Suprapubic skin (tissue), 3 donors: ENCODE measurements around the gene CCDC126.

Experiments used
- POLR2AphosphoS5 ChIP-seq, 3 donors: sonication (generic); formaldehyde crosslinking; IDR thresholded peaks; one replicate each; pipeline ENCODE4 v1.6.1; 2017; ENCODE audit warnings: antibody characterized with exemption in 3 of 3
- TF ChIP-seq, protein P1 (sequence below), 2 donors: fragments of 200-600 bp in 1 of 2; fragments of 450-650 bp in 1 of 2; sonication (generic) in 1 of 2; IDR thresholded peaks; one replicate each; pipeline ENCODE4 v1.5.1; 2016 to 2019; ENCODE audit warnings: antibody characterized with exemption in 2 of 2, mild to moderate bottlenecking in 1 of 2, moderate library complexity in 1 of 2

DNA sequence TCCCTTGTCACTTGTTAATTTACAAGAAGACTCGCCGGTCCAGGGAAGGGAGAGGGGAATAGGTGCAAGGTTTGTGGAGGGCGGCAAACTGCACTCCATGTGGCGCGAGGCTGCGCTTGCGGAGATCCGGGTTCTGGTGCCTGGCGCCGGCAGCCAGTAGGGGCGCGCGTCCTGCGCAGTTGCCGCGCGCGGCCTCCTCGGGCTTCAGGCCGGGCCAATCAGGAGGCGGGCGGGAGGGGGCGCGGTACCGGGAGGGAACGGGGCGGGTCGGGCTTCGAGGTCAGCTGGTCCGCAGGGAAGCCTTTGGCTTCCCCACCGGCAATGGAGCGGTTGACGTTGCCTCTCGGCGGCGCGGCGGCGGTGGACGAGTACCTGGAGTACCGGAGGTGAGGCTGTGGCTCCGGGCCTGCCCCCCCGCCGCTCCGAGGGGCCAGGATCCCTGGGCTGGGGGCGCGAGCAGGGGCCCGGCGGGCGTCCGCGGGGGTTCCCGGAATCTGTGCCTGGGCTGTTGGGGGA is 82.8 kb downstream of the CCDC126 start, which contains the start of gene FAM221A:
- TF ChIP-seq, protein P1, sequence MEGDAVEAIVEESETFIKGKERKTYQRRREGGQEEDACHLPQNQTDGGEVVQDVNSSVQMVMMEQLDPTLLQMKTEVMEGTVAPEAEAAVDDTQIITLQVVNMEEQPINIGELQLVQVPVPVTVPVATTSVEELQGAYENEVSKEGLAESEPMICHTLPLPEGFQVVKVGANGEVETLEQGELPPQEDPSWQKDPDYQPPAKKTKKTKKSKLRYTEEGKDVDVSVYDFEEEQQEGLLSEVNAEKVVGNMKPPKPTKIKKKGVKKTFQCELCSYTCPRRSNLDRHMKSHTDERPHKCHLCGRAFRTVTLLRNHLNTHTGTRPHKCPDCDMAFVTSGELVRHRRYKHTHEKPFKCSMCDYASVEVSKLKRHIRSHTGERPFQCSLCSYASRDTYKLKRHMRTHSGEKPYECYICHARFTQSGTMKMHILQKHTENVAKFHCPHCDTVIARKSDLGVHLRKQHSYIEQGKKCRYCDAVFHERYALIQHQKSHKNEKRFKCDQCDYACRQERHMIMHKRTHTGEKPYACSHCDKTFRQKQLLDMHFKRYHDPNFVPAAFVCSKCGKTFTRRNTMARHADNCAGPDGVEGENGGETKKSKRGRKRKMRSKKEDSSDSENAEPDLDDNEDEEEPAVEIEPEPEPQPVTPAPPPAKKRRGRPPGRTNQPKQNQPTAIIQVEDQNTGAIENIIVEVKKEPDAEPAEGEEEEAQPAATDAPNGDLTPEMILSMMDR (IDR thresholded peaks at IDR 0.05) = peak; percentile 19 to 97
- TF ChIP-seq POLR2AphosphoS5 (IDR thresholded peaks at IDR 0.05) = no peak
